ENCODE data around the gene CAMTA1.

CAMTA1 gene

GRCh38 chr1:7513081-7513480 is 727.8 kb downstream of the CAMTA1 start:
- peaks cover 14% of the 10 kb centered on the region for H3K4me1 ChIP-seq (ENCODE audit: control insufficient read depth, insufficient read depth, low read length)
- H3K36me3 ChIP-seq (ENCODE audit: control insufficient read depth, insufficient read depth, low read length) = no peaks in the 10 kb centered on the region
- H3K9ac ChIP-seq (ENCODE audit: low read length) = no peak overlapping the region
- no peaks in the 10 kb centered on the region for H3K27me3 ChIP-seq (ENCODE audit: control insufficient read depth, insufficient read depth, low read length)
- H3K4me3 ChIP-seq (ENCODE audit: low read depth, low read length) = no peak overlapping the region
- no peaks in the 10 kb centered on the region for H3K9me3 ChIP-seq (ENCODE audit: control insufficient read depth, insufficient read depth, low read depth, low read length)
- H3K27ac ChIP-seq (ENCODE audit: low read depth, low read length) = no peak overlapping the region

DNA sequence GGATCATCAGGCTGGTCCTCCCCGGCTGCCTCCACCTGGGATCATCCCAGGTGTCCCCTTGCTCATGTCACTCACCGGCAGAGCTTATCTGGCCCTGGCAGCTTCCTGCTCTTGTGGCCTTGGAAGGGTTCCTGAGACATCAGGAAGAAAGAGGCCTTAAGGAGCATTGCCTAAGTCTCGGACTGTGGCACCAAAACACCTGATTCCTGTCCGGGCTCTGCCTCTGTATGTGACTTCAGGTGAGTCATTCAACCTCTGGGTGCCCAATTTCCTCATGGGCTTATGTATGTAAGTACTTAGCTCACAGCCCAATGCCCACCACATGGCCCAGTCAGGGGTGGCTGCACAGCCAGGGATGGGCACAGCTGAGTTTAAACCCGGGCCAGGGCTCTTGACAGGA is 729.9 kb downstream of the CAMTA1 start:
- no peaks in the 10 kb centered on the region for H3K27me3 ChIP-seq (ENCODE audit: control insufficient read depth, insufficient read depth, low read length)
- H3K4me1 ChIP-seq (ENCODE audit: control insufficient read depth, insufficient read depth, low read length) = 0 out of 2 replicates have a peak, but pooled peaks cover 5% of the 10 kb centered on the region
- no peaks in the 10 kb centered on the region for H3K9me3 ChIP-seq (ENCODE audit: control insufficient read depth, insufficient read depth, low read depth, low read length)
- H3K9ac ChIP-seq (ENCODE audit: low read length) = no peak overlapping the region
- no peak overlapping the region for H3K4me3 ChIP-seq (ENCODE audit: low read depth, low read length)
- H3K36me3 ChIP-seq (ENCODE audit: control insufficient read depth, insufficient read depth, low read length) = no peaks in the 10 kb centered on the region
- H3K27ac ChIP-seq (ENCODE audit: low read depth, low read length) = no peak overlapping the region

GRCh38 chr1:7515904-7516303 is 730.6 kb downstream of the CAMTA1 start:
- Histone ChIP-seq H3K4me3 (ENCODE audit: low read depth, low read length) (no peak overlapping the region), H3K9me3 (ENCODE audit: control insufficient read depth, insufficient read depth, low read depth, low read length) (no peaks in the 10 kb centered on the region), H3K4me1 (ENCODE audit: control insufficient read depth, insufficient read depth, low read length) (0 out of 2 replicates have a peak, but pooled peaks cover 5% of the 10 kb centered on the region)

DNA sequence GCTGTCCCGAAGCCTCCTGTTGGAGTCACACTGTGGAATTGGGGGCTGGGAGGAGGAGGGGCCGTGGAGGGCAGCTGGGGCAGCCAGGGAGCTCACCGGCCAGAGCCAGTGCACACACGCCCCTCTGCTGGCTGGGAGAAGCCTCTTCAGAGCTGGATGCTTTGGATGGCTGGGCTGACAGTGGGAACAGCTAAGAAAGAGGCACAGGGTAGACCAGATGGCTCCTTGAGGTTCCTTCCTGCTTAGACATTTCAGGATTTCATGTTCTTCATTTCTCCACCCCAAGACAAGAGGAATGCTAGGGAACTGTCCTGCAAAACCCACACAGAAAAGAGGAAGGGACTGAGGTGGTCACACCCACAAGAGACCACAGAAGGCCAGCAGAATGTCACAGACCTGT is 731.1 kb downstream of the CAMTA1 start:
- Histone ChIP-seq H3K9ac (ENCODE audit: low read length) (no peak overlapping the region), H3K27ac (ENCODE audit: low read depth, low read length) (no peak overlapping the region), H3K36me3 (ENCODE audit: control insufficient read depth, insufficient read depth, low read length) (no peaks in the 10 kb centered on the region), H3K4me1 (ENCODE audit: control insufficient read depth, insufficient read depth, low read length) (0 out of 2 replicates have a peak, but pooled peaks cover 3% of the 10 kb centered on the region), H3K9me3 (ENCODE audit: control insufficient read depth, insufficient read depth, low read depth, low read length) (no peaks in the 10 kb centered on the region), H3K4me3 (ENCODE audit: low read depth, low read length) (no peak overlapping the region), H3K27me3 (ENCODE audit: control insufficient read depth, insufficient read depth, low read length) (no peaks in the 10 kb centered on the region)

More at GRCh38 chr1:7515904-7516303, 730.6 kb downstream of the CAMTA1 start:
- H3K27ac ChIP-seq (ENCODE audit: low read depth, low read length) = no peak overlapping the region
- H3K9ac ChIP-seq (ENCODE audit: low read length) = no peak overlapping the region
- H3K36me3 ChIP-seq (ENCODE audit: control insufficient read depth, insufficient read depth, low read length) = no peaks in the 10 kb centered on the region
- H3K27me3 ChIP-seq (ENCODE audit: control insufficient read depth, insufficient read depth, low read length) = no peaks in the 10 kb centered on the region

GRCh38 chr1:7516929-7517328 is 731.7 kb downstream of the CAMTA1 start:
- H3K9ac ChIP-seq (ENCODE audit: low read length) = no peak overlapping the region
- H3K27me3 ChIP-seq (ENCODE audit: control insufficient read depth, insufficient read depth, low read length) = no peaks in the 10 kb centered on the region
- no peak overlapping the region for H3K4me3 ChIP-seq (ENCODE audit: low read depth, low read length)
- H3K9me3 ChIP-seq (ENCODE audit: control insufficient read depth, insufficient read depth, low read depth, low read length) = no peaks in the 10 kb centered on the region
- no peak overlapping the region for H3K27ac ChIP-seq (ENCODE audit: low read depth, low read length)
- no peaks in the 10 kb centered on the region for H3K36me3 ChIP-seq (ENCODE audit: control insufficient read depth, insufficient read depth, low read length)
- no peaks in the 10 kb centered on the region for H3K4me1 ChIP-seq (ENCODE audit: control insufficient read depth, insufficient read depth, low read length)

GRCh38 chr1:7517611-7518330 is 732.5 kb downstream of the CAMTA1 start:
- H3K9me3 ChIP-seq (ENCODE audit: control insufficient read depth, insufficient read depth, low read depth, low read length) = no peaks in the 10 kb centered on the region
- no peak overlapping the region for H3K27ac ChIP-seq (ENCODE audit: low read depth, low read length)
- no peaks in the 10 kb centered on the region for H3K4me1 ChIP-seq (ENCODE audit: control insufficient read depth, insufficient read depth, low read length)
- H3K4me3 ChIP-seq (ENCODE audit: low read depth, low read length) = no peak overlapping the region
- H3K36me3 ChIP-seq (ENCODE audit: control insufficient read depth, insufficient read depth, low read length) = no peaks in the 10 kb centered on the region
- no peak overlapping the region for H3K9ac ChIP-seq (ENCODE audit: low read length)
- no peaks in the 10 kb centered on the region for H3K27me3 ChIP-seq (ENCODE audit: control insufficient read depth, insufficient read depth, low read length)

GRCh38 chr1:7518411-7518810 is 733.2 kb downstream of the CAMTA1 start:
- Histone ChIP-seq H3K9ac (ENCODE audit: low read length) (no peak overlapping the region), H3K27me3 (ENCODE audit: control insufficient read depth, insufficient read depth, low read length) (no peaks in the 10 kb centered on the region), H3K27ac (ENCODE audit: low read depth, low read length) (no peak overlapping the region), H3K9me3 (ENCODE audit: control insufficient read depth, insufficient read depth, low read depth, low read length) (no peaks in the 10 kb centered on the region), H3K4me3 (ENCODE audit: low read depth, low read length) (no peak overlapping the region), H3K4me1 (ENCODE audit: control insufficient read depth, insufficient read depth, low read length) (no peaks in the 10 kb centered on the region), H3K36me3 (ENCODE audit: control insufficient read depth, insufficient read depth, low read length) (no peaks in the 10 kb centered on the region)

- no peak overlapping the region for H3K27ac ChIP-seq (ENCODE audit: low read depth, low read length)
- H3K36me3 ChIP-seq (ENCODE audit: control insufficient read depth, insufficient read depth, low read length) = no peaks in the 10 kb centered on the region
- no peaks in the 10 kb centered on the region for H3K9me3 ChIP-seq (ENCODE audit: control insufficient read depth, insufficient read depth, low read depth, low read length)
- H3K4me3 ChIP-seq (ENCODE audit: low read depth, low read length) = no peak overlapping the region
- H3K9ac ChIP-seq (ENCODE audit: low read length) = no peak overlapping the region
- no peaks in the 10 kb centered on the region for H3K4me1 ChIP-seq (ENCODE audit: control insufficient read depth, insufficient read depth, low read length)
- H3K27me3 ChIP-seq (ENCODE audit: control insufficient read depth, insufficient read depth, low read length) = no peaks in the 10 kb centered on the region
Measured at GRCh38 chr1:7519181-7519860, 734.1 kb downstream of the CAMTA1 start.

DNA sequence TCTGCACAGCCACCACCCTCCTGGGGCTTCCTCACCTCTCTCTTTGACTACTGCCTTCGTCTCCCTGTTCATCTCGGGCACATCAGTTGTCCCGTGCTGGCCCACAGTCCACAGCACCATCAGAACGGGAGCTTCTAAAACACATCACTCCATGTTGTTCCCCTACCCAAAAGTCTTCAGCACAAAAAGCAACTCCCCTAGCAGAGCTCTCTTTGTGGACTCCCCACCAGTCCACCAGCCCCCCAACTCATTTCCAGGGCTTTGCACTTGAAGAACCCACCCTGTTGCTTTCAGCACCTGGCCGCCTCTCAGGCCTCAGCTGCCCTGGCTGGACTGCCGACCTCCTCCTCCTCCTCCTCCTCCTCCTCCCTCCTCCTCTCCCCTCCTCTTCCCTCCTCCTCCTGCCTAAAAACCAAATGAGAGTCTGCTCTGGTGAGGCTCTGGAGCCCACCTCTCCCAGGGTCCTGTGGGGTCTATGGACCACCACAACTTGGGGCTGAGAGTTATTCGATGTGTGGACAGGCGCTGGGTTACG is 734.7 kb downstream of the CAMTA1 start:
- Histone ChIP-seq H3K27me3 (ENCODE audit: control insufficient read depth, insufficient read depth, low read length) (no peaks in the 10 kb centered on the region), H3K27ac (ENCODE audit: low read depth, low read length) (no peak overlapping the region), H3K4me3 (ENCODE audit: low read depth, low read length) (no peak overlapping the region), H3K9me3 (ENCODE audit: control insufficient read depth, insufficient read depth, low read depth, low read length) (no peaks in the 10 kb centered on the region), H3K4me1 (ENCODE audit: control insufficient read depth, insufficient read depth, low read length) (no peaks in the 10 kb centered on the region), H3K36me3 (ENCODE audit: control insufficient read depth, insufficient read depth, low read length) (no peaks in the 10 kb centered on the region), H3K9ac (ENCODE audit: low read length) (no peak overlapping the region)

GRCh38 chr1:7520496-7520895 is 735.2 kb downstream of the CAMTA1 start:
- Histone ChIP-seq H3K27me3 (ENCODE audit: control insufficient read depth, insufficient read depth, low read length) (no peaks in the 10 kb centered on the region), H3K9me3 (ENCODE audit: control insufficient read depth, insufficient read depth, low read depth, low read length) (no peaks in the 10 kb centered on the region), H3K4me3 (ENCODE audit: low read depth, low read length) (no peak overlapping the region), H3K9ac (ENCODE audit: low read length) (no peak overlapping the region), H3K36me3 (ENCODE audit: control insufficient read depth, insufficient read depth, low read length) (no peaks in the 10 kb centered on the region), H3K27ac (ENCODE audit: low read depth, low read length) (no peak overlapping the region), H3K4me1 (ENCODE audit: control insufficient read depth, insufficient read depth, low read length) (no peaks in the 10 kb centered on the region)
